NCI-H524 treated with DMSO at 0.1 percent for 48 hours (cell line): ENCODE measurements around the gene WDR33.
"Not testable (repeated sequence)": the region's sequence is repeated elsewhere in the genome, so short reads cannot be mapped to it uniquely, and the experiment has no call there.

Experiments
- DNase-seq: peaks from one replicate; lab custom pipeline; 2025; lab: John Stamatoyannopoulos, UW

Gene WDR33

DNA sequence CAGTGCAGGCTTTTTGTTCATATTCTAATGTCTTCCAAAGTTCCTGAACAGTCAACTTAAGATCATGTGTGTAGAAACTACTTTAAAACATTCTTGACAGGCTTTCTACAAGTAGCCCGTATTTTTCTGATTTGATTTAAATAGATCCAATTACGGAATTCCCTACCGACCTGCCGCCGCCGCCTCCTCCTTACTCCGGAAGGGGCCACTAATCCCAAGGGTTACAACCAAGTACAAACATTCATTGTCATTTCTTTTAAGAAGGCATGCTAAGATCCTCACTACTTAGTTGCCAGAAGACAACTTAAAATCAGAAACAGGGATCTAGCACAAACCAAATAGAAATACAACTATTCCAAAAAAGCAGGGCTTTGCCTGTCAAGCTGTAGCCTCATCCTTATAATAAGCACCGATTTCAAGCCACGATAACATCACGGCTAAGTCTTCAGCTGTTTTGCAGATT lies 784 bp downstream of the WDR33 start:
- no peak for DNase-seq

DNA sequence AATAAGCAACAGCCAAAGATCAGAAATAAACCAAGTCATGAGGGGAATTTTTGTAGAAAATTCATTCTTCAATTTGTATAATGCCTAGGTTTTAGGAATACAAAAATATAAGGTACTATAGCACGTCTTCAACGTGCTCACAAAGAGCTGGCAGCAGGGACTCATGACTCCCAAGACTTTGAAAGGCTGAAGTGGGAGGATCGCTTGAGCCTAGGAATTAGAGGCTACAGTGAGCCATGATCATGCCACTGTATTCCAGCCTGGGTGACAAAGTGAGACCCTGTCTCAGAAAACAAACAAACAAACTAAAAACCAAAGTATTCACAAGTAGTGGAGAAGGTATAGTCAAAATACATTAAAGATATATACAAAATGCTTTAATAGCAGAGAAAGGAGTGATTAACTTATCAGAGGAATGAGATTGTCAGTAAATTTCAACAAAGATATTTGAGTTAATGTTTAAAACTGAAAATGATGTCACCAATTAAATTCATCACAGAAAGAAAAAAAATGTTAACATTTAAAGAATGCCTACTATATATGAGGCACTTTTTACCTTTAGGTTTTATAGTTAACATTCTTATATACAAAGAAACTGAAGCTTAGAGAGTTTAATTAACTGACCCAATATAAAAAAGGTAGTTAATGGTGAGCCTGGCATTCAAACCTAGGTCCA lies 3.2 kb downstream of the WDR33 start:
- DNase-seq = no peak

DNA sequence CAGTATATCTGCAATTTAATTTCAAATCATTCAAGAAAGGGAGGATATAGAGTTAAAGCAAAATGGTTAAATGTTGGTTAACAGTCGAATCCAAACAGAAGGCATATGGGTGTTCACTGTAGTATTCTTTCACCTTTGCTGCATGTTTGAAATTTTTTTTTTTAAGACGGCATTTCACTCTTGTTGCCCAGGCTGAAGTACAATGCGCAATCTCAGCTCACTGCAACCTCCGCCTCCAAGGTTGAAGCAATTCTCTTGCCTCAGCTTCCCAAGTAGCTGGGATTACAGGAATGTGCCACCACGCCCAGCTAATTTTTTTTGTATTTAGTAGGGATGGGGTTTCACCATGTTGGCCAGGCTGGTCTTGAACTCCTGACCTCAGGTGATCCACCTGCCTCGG lies 4.1 kb downstream of the WDR33 start:
- DNase-seq = not testable (repeated sequence)

DNA sequence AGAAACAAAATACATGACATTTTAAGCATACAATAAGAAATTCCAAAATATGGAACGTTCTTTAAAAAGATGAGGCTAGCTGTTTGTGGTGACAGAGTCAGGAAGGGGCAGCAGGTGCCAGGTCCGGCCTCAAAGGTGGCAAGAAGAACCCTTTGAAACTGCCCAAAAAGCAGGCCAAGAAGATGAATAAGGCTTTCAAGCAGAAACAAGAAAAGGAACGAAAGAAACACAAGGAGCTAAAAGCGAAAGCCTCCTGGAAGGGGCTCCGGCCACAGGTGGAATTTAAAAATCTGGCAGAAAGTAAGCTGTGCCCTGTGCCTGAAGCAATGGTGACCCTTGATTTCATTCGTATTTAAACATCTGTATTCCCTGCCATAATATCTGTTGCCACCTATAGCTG lies 5.5 kb downstream of the WDR33 start:
- DNase-seq = no peak

DNA sequence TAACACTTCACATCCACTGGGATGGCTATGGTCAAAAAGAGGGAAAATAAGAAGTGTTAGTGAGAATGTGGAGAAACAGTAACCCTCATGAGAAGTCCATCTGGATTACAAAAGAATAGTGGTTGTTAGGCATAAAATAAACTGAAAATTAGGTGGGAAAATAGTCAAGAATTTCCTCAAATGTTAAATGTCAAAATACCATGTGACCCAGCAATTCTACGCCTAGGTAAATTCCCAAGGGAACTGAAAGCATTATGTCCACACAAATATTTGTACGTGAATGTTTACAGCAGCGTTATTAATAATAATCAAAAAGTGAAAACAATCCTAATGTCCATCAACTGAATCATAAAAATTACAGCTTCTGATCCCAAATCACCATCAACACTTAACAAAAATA lies 11.0 kb downstream of the WDR33 start:
- DNase-seq = no peak

DNA sequence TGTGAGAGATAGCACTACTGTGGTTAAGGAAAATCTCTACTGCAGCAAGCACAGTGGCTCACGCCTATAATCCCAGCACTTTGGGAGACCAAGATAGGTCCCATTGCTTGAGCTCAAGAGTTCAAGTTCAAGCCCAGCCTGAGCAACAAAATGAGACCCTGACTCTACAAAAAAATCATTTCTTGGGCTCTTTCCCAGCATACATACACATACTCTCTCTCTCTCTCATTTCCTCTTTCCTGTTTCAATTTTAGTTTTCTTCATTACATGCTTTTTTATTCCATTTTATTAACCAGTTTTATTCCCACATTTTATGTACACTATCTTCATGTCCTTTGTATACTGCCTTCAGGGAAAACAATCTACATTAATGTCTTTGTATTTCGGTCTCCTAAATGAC lies 14.6 kb downstream of the WDR33 start:
- no peak for DNase-seq

DNA sequence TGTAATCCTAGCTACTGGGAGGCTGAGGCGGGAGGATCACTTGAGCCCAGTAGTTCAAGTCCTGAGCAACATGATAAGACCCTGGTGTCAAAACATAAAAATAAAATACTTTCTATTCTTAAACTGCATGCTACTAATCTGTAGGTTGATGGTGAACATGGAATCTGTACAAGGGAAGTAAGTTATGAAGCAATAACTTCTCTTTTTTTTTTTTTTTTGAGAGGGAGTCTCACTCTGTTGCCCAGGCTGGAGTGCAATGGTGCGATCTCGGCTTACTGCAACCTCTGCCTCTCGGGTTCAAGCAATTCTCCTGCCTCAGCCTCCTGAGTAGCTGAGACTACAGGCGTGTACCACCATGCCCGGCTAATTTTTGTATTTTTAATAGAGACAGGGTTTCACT lies 16.1 kb downstream of the WDR33 start:
- DNase-seq = not testable (repeated sequence)

DNA sequence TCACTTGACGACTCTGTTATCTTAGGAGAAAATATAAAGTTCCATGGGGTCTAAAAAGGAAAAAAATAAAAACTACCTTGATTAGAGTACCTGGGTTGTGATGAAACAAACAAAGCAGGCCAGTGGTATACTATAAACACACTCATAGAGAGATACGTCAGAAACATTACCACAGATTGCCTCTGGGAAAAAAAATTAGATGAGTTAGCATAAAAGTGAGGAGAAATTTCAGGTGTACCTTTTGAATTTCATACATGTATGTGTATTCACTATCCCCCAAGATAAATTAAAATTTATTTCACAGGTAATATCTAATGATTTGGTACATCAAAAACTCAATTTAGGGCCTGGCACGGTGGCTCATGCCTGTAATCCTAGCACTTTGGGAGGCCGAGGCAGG lies 18.2 kb downstream of the WDR33 start:
- no peak for DNase-seq

DNA sequence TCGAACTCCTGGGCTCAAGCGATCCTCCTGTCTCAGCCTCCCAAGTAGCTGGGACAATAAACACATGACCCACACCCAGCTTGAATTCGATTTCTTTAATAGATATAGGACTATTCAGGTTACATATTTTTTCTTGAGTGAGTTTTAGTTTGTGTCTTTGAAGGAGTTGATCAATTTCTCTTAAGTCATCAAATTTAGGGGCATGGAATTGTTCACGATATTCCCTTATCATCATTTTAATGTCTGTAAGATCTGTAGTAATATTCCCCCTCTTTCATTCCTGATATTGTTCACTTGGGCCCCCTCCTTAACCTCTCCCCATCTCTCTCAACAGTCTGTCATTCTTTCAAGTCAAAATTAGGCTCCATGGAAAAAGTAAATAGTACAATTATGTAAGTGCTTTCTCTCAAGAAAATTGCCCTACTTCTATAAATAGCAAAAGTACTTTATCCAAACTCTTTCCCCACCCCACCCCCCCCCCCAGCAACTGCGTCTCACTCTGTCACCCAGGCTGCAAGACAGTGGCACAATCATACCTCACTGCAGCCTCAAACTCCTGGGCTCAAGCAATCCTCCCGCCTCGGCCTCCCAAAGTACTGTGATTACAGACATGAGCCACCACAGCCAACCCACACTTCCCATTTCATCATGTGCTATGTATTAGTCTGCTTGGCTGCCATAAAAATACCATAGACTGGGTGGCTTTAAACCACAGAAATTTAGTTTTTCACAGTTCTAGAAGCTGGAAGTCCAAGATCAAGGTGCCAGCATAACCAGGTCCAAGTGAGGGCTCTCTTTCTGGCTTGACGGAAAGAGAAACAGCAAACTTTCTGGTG lies 20.1 kb downstream of the WDR33 start:
- DNase-seq = no peak

DNA sequence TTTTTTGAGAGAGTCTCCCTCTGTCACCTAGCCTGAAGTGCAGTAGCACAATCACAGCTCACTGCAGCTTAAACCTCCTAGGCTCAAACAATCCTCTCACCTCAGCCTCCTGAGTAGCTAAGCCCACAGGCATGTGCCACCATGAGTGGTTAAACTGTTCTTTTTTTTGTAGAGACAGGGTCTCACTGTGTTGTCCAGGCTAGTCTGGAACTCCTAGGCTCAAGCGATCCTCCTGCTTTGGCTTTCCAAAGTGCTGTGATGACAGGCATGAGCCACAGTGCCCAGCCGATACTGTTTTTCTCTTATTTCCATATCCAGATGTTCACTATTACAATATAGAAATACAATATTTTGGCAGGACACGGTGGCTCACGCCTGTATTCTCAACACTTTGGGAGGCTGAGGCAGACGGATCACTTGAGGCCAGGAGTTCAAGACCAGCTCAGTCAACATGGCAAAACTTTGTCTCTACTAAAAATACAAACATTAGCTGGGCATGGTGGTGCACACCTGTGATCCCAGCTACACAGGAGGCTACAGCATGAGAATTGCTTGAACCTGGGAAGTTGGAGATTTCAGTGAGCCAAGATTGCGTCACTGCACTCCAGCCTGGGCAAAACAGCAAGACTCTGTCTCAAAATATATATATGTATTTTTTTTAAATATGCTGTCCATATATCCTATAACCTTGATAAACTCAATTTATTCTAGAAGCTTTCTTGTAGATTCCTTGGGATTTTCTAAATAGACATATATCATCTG lies 24.7 kb downstream of the WDR33 start:
- no peak for DNase-seq

DNA sequence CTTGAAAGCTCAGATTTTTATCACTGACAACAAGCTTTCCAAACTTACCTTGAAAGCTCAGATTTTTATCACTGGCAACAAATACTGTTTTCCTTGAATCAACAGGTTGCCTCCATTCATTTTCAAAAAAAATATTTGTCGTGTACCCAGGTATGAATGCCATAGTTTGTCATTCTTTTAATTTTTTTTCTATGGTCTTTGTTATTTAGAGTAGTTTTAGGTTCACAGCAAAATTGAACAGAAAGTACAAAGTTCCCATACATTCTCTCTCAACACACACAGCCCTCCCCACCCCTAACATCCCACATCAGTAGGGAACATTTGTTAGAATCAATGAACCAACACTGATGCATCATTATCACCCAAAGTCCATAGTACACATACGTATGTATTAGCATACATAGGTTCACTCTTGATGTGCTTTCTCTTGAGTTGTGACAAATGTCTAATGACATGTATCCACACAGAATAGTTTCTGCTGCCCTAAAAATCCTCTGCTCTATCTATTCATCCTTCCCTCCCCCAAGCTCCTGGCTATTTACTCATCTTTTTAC lies 25.9 kb downstream of the WDR33 start:
- no peak for DNase-seq

DNA sequence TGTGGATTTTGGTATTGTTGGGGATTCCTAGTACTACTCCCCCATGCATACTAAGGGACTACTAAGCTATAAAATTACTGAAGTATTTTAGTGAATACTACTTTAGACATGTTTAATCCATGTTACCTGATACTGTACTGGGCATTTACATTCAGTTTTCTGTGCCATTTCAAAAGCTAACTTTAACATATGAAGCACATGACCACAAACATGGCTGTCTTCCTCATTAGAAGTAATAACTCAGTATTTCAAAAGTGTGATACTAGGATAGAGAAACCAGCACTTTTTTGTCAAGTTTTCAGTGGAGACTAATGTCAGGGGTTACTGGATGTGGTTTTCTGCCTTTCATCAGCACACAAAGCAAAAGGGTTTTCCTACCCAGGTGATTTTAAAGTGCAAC lies 27.9 kb downstream of the WDR33 start:
- DNase-seq = no peak

DNA sequence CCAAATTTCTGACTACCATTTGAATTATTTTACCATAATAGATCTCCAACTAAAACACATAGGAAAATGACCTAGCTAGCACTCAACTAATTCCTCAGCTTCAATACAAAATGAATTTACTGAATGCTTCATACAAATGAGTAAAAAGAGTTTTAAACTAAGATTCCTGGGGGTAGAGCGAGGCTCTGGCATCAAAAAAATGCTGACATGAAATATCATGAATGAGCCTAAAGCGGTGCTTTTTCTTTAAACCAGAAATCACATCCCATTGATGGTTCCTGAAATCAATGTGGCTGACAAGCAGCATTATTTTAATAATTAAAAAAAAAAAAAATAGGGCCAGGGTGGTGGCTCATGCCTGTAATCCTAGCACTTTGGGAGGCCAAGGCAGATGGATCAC lies 32.1 kb downstream of the WDR33 start:
- no peak for DNase-seq

DNA sequence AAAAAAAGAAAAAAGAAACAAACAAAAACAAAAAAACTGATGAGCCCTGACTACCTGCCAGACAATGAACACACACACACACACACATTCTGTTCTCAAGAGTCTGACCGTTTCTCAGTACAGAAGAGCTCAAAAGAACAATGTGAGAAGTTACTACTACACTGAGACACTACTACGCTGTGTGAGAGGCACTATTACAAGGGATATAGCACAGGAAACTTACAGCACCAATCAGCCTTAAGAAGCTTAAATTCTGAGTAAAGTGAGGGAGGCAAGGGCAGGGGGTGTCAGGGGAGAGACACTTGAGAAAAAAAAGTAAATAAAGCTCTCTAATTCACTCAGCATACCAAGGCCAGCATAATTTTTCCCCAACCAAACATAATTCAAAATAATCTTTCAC lies 32.5 kb downstream of the WDR33 start:
- DNase-seq = no peak

DNA sequence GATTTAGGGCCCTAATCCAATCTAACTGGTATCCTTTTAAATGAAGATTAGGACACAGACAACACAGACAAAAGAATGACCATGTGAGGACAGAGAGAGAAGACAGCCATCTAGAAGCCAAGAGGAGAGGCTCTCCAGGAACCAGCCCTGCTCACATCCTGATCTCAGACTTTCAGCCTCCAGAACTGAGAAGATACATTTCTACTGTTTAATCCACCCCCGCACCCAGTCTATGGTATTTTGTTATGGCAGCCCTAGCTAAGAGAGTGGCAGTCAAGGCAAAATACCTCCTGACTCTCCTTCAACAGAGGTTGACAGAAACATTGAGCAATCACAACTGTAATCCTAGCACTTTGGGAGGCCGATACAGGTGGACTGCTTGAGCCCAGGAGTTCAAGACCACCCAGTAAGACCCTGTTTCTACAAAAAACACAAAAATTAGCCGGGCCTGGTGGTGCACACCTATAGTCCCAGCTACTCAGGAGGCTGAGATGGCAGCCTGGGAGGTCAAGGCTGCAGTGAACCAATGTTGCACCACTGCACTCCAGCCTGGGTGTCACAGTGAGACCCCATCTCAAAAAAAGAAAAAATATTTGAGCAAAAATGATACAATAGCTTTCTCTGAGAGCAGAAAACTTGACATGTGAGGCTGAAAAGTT lies 34.7 kb downstream of the WDR33 start:
- DNase-seq = no peak

DNA sequence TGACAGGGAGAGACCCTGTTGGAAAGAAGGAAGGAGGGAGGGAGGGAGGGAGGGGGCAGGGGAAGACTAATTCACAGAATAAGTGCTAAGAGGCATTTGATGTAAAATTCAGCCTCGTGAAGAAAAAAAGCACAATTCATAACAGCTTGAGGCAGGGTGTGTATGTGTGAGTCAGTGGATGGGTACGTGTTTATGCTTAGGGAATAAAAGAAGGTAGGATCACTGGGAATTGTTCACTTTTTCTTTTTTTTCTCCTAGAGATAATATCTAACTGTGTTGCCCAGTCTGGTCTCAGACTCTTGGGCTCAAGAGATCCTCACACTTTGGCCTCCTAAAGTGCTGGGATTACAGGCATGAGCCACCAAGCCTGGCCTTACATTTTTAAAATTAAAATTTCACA lies 39.2 kb downstream of the WDR33 start:
- no peak for DNase-seq

DNA sequence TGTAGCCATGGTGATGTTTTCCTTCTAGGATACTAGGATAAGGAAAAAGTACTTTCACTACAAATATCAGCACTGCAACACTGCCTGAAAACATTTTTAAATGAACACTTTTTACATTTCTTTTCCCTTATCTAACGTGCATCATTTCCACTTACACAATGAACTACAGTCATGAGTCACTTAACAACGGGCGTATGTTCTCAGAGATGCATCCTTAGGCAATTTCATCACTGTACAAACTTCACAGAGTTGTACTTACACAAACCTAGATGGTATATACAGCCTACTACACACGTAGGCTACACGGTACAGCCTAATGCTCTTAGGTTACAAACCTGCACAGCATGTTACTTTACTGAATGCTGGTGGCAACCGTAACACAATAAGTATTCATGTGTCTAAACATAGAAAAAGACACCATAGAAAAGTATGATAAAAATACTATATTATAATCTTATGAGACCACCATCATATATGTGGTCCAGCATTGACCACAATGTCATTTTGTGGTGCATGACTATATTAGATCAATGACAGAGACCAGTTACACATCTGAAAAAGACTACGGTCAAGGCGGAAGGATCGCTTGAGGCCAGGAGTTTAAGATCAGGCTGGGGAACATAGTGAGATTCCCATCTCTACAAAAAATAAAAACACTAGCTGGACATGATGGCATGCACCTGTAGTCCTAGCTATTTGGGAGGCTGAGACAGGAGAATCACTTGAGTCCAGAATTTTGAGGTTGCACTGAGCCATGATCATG lies 39.8 kb downstream of the WDR33 start:
- no peak for DNase-seq

DNA sequence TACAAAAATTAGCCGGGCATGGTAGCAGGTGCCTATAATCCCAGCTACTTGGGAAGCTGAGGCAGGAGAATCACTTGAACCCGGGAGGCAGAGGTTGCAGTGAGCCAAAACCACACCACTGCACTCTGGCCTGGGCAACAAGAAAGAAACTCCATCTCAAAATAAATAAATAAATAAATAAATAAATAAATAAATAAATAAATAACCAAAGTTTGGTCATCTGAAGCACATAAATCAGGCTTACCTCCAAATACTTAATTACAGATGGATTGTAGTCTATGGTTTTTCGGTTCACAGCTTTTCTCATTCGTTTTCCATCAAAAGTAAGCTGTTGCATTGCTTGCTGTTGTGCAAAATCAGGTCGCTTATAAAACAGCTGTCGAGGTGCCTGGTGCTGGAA lies 40.4 kb downstream of the WDR33 start:
- not testable (repeated sequence) for DNase-seq

DNA sequence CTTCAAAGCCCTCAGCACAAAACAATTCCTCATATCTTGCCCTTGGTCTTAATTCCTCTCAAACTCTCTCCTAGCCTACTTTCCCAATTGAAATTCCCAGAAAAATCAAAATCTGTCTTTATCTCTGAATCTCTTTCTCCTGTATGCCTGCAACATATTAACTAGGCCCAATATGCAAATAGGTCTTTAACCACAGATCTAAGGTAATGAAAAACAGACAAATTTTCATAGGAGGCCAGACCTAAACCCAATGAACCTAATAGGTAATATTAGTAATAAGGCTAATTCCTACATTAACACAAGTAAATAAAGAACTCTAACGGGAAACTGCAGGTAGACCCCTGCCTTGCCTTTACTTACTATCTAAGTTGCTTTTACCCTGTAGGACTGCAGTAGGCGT lies 41.4 kb downstream of the WDR33 start:
- DNase-seq = no peak

DNA sequence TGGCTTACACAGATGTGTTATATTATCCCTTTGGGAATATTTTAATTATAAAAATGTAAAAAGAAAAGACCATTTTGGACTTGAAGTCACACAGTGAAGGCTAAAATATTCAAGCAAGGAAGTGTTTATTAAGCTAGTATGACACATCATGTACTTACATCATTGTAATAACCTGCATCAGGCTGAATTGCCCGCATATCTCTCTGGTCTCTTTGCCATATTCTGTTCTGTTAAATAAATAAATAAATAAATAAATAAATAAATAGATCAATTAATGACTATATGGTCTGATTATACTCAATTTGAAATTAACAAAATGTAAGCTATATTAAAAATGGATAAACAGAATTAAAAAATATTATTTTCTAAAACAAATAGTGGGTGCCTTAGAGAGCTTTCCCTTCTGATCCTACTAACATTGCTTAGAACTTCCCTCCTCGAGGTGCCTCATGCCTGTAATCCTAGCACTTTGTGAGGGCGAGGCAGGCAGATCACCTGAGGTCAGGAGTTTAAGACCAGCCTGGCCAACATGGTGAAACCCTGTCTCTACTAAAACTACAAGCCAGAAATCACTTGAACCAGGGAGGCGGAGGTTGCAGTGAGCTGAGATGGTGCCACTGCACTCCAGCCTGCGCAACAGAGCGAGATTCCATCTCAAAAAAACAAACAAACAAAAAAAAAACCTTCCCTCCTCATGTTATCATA lies 42.0 kb downstream of the WDR33 start:
- DNase-seq = no peak

DNA sequence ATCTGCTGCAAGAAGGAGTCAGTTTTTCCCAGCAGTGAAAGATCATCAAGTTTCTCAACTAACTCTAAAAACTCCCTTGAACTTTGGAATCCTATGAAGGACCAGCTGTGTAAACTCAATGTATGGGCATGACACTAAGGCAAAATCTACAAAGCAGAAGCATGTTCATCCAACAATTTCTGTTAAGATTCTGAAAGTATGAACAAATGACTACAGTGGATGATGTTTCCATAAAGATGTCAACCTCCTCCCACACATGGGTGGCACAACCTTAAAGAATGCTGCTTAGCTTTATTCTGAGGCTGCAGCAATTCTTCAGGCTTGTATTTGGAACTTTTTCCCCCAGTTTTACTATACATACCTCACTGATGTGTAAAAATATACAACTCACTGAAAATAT lies 47.2 kb downstream of the WDR33 start:
- no peak for DNase-seq
